GM15510 (cell line): ENCODE results near the gene FLRT1.

ENCODE experiments used
- POLR2A ChIP-seq: IDR thresholded peaks from 3 replicates; pipeline ENCODE4 v1.6.1; 2011; ENCODE audit warnings: borderline replicate concordance; ENCODE audit not compliant: insufficient read length; ENCODE audit errors: extremely low read depth

Gene FLRT1

GRCh38 chr11:64035576-64035975 lies at the start of gene FLRT1:
TSS of gene FLRT1 (plus strand) at chr11:64035931. CDS start at chr11:64116268, 80,337 bp downstream.
- no peak for TF ChIP-seq POLR2A

DNA sequence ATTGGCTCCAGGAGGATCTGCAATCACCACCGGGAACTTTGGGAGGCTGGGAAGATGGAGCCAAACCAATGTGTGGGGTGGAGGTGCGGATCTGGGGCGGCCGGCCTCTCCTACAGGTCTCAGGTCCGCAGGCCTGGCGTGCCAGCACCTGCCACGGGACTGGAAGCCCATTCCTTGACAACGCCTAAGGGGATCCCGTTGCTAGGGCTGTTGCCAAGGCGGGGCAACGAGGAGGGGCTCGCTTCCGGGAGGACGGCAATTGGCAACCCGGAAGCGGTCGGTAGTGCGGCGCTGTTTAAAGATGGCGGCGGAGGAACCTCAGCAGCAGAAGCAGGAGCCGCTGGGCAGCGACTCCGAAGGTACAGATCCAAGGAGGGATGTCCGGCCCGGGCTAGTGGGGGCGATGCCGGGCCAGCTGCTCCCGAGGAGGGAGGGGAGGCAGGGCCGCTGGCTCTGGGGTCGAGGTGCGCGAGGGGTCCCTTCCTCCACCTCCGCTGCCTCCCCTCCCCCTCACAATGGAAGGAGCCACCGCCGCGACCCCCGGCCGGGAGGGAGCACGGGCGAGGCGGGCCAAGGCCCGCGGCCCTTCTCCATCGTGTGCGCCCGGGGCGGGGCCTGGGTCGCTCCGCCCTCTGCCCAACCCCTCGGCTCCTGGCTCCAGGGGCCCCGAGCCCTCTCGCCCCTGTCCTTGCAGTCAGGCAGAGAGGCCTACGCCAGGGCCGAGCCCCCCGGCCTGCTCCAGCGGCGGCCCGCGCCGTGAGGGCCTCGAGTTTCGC lies 49.4 kb upstream of the FLRT1 start, which contains the start of gene OTUB1:
Gene OTUB1 (plus strand): TSS at position 283 of the 776 bp plus-strand sequence. CDS start 19 bp downstream, at position 302.
- TF ChIP-seq POLR2A: peak; percentile 85

DNA sequence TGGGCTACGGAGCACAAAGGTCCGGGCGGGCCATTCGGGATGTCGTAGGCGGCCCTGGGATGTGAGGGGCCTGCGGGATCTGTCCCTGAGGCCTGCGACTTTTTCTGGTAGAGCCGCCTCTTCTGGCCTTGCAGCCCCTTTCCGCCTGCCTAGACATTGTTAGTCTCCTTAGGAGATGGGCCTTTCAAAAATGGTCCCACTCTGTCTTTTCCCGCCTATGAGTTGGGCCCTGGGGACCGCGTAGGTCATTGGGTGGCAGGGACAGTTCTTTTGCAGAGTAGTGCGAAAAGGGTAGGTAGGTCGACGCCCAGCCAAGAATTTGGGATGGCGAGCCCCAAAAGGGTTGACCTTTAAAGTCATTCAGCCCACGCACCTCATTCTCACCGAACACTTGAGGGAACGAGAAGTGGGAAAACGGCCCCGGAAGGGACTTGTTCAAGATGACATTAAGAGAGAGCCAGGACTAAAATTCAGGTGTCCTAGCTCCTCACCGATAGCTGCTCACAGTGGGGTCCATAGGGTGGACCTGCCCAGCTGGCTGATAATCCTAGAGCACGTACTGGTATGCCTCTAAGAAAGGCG lies 48.7 kb upstream of the FLRT1 start:
- TF ChIP-seq POLR2A: no peak

GRCh38 chr11:63991558-63991957 lies 44.2 kb upstream of the FLRT1 start:
- TF ChIP-seq POLR2A: no peak

- TF ChIP-seq POLR2A: no peak
Measured at GRCh38 chr11:63993100-63993499, 42.6 kb upstream of the FLRT1 start.

DNA sequence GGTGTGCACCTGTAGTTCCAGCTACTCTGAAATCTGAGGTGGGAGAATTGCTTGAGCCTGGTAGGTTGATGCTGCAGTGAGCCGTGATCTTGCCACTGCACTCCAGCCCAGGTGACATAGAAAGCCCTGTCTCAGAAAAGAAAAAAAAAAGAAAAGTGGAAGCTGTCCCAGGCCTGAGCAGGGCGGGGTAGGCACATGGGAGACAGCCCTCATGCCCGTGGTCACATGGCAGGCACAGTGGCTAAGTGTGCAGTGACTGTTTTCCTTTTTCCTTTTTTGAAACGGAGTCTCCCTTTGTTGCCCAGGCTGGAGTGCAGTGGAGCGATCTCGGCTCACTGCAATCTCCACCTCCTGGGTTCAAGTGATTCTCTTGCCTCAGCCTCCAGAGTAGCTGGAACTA lies 41.7 kb upstream of the FLRT1 start:
- no peak for TF ChIP-seq POLR2A

GRCh38 chr11:63996512-63996911 lies 39.2 kb upstream of the FLRT1 start:
- TF ChIP-seq POLR2A: no peak

DNA sequence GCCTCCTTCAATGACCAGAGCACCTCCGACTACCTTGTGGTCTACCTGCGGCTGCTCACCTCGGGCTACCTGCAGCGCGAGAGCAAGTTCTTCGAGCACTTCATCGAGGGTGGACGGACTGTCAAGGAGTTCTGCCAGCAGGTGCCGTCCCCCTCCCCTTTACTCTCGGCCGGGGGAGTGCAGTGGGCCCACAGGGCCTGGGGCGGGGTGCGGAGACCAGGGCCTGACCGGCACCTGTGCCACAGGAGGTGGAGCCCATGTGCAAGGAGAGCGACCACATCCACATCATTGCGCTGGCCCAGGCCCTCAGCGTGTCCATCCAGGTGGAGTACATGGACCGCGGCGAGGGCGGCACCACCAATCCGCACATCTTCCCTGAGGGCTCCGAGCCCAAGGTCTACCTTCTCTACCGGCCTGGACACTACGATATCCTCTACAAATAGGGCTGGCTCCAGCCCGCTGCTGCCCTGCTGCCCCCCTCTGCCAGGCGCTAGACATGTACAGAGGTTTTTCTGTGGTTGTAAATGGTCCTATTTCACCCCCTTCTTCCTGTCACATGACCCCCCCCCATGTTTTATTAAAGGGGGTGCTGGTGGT lies 38.5 kb upstream of the FLRT1 start:
- no peak for TF ChIP-seq POLR2A

- no peak for TF ChIP-seq POLR2A
Measured at GRCh38 chr11:63997801-63998337, 37.9 kb upstream of the FLRT1 start.

- TF ChIP-seq POLR2A: no peak
Measured at GRCh38 chr11:63998558-63999348, 37.0 kb upstream of the FLRT1 start.

DNA sequence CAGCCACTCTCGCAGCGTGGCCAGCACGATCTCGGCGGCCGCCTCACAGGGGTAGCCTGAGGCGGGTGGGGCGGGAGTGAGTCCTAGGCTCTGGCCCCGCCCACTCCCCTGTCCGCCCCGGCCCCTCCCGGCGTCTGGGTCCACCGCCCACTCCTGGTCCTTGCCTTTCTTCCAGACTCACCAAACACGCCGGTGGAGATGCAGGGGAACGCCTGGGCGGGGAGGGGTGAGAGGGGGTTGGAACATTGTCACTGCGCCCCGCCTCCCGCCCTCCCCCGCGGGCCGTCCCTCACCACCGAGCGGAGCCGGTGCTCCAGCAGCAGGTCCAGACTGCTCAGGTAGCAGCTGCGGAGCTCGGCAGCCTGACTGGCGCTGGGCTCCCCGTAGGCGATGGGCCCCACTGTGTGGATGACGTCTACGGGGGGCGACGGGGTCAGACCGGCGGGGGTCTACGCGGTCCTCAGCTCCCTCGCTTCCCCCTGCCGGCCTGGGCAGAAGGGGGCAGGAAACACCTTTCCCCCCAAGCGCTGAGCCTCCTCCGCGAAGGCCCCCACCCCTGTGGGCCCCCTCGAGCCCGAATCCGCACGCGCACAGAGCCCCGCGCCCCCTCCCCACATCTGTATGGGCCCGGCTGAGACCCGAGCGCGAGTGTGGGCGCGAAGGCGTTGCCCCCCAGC lies 36.2 kb upstream of the FLRT1 start:
- no peak for TF ChIP-seq POLR2A

DNA sequence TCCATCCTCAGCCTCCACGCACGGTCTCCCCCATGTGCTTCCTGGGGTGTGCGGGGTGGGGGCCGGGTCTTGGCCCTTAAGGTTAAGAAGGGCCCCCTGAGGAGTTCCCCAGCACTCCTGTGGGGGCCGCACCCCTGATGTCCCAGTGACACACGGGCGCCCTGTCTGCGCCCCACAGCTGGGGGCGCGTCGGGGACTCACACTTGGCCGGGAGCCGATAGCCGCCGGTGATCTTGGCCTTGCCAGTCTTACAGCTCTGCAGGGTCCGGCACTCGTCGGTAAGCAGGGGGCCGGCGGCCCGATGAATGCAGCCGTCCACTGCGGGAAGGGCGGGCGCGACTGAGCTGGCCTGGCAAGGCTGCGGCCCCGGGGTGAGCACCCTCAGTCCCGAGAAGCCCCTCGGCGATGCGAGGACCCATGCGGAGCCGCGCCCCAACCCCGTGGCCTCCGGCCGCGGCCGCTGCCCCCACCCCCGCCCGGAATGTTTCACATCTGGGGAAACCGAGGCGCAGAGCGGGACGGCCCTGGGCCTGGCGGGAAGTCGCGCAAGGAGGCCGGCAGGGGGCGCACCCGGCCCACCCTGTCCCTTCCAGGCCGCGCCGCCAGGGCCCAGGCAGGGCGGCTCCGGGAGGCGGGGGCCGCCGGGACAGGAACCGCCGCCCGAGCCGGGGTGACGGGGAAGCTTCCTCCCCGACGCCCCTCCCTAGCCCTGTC lies 35.5 kb upstream of the FLRT1 start:
- no peak for TF ChIP-seq POLR2A

DNA sequence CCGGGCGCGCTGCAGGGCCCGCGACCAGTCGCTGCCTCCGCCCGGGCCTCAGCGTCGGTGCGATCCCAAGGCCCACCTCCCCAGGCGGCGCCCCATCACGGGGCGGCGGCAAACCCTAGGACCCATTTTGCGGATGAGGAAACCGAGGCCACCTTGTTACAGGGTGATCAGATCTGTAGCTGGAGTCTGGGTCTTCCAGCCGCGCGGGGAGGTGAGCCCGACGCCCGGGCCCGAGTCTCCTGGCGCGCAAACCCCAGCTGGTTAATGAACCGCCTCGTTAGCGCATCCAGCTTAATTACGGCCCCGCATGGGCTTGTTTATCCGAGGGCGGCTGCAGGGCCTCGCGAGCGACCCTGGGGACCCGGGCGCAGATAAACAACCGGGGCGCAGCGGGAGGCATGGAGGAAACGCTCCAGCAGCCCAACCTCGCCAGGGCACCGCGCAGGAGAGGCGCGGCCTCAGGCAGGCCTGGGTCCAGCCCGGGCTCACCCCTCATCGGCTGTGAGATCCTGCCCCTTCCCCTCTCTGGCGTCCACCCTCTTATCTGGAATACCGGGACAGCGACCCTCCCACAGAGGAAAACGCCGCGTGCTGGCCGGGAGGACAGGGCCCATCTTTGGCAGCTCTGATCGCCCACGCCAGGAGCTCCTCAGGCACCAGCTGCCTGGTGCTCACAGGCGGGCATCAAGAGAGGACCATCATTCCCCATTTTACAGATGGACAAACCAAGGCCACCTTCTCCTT lies 34.8 kb upstream of the FLRT1 start:
- TF ChIP-seq POLR2A: no peak
